Measurements from ENCODE around the gene CYP1A2. TPM values are rescaled to one million over a fixed set of nuclear protein-coding genes. Genes with fewer than 3 reads are reported as not detected.

Gene CYP1A2
- total and polyA plus RNA-seq, 2 of the 13 experiments (the other 11 are each of a cell fraction or from before 2014, with no cell fraction given) = 0.07 TPM; not detected in 1

DNA sequence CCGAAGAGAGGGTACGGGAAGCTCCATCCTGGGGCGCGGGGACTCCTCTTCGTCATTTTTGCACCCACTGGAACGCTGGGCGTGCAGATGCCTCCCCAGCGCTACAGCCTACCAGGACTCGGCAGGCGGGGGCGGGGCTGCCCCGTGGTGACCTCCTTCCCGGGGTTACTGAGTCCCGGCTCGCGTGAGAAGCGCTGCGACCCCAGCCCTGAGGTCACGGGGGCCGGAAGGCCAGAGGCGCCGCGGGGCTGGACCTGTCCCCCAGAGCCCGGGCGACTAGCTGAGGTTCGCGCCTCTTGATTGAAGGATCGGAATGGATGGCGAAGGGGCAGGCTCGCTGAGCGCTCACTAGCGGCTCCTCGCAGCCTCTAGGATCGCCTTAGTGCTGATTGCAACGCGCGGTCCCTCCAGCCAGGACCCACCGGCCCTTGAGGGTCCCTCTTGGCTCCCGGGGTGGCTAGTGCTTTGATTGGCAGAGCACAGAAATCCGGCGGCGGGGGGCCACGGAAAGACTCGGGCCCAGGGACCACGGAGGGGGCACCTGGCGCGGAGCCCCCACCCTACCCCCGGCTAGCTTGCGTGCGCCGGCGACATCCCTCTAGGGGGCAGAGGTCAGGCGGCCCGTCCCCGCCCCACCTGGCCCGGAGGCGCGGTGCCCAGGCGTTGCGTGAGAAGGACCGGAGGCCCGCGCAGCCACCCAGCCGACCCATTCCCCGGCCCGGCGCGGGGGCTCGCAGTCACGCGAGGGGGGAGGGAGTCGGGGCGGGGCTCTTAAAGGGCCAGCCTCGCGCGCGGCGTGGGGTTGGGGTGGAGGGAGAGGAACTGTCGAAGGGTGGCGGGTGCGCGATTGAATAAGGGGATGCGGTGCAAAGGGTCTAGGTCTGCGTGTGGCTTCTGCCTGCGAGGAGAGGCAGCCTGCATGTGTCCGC, 22.5 kb upstream of the CYP1A2 start (continued):
- TF ChIP-seq ELK4 (CRISPR knock-in tag; IDR thresholded peaks at IDR 0.05; ENCODE audit: borderline replicate concordance) (no peak), ZNF619 (CRISPR knock-in tag; IDR thresholded peaks at IDR 0.05) (no peak), ZBTB4 (CRISPR knock-in tag; IDR thresholded peaks at IDR 0.05; ENCODE audit: borderline replicate concordance) (no peak), ONECUT2 (CRISPR knock-in tag; IDR thresholded peaks at IDR 0.05) (no peak), NCOA1 (CRISPR knock-in tag; IDR thresholded peaks at IDR 0.05) (0 out of 2 replicates have a peak, but pooled peaks have one; percentile 70), MBD4 (IDR thresholded peaks at IDR 0.05; ENCODE audit: borderline replicate concordance, low read length) (no peak), HDAC2 (CRISPR knock-in tag; IDR thresholded peaks at IDR 0.05) (peak; percentile 35; the same call in 1 of the 2 replicates), HNRNPK (IDR thresholded peaks at IDR 0.05; ENCODE audit: low read depth, low read length, poor library complexity, severe bottlenecking) (peak; percentile 89), CHD4 (IDR thresholded peaks at IDR 0.05; ENCODE audit: borderline replicate concordance, low read length) (no peak), ZNF749 (CRISPR knock-in tag; IDR thresholded peaks at IDR 0.05; ENCODE audit: borderline replicate concordance) (no peak)
- TF ChIP-seq, protein P1, sequence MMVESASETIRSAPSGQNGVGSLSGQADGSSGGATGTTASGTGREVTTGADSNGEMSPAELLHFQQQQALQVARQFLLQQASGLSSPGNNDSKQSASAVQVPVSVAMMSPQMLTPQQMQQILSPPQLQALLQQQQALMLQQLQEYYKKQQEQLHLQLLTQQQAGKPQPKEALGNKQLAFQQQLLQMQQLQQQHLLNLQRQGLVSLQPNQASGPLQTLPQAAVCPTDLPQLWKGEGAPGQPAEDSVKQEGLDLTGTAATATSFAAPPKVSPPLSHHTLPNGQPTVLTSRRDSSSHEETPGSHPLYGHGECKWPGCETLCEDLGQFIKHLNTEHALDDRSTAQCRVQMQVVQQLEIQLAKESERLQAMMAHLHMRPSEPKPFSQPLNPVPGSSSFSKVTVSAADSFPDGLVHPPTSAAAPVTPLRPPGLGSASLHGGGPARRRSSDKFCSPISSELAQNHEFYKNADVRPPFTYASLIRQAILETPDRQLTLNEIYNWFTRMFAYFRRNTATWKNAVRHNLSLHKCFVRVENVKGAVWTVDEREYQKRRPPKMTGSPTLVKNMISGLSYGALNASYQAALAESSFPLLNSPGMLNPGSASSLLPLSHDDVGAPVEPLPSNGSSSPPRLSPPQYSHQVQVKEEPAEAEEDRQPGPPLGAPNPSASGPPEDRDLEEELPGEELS (CRISPR knock-in tag; IDR thresholded peaks at IDR 0.05) = peak; percentile 22; the same call in 1 of the 2 replicates
- TF ChIP-seq, protein P2, sequence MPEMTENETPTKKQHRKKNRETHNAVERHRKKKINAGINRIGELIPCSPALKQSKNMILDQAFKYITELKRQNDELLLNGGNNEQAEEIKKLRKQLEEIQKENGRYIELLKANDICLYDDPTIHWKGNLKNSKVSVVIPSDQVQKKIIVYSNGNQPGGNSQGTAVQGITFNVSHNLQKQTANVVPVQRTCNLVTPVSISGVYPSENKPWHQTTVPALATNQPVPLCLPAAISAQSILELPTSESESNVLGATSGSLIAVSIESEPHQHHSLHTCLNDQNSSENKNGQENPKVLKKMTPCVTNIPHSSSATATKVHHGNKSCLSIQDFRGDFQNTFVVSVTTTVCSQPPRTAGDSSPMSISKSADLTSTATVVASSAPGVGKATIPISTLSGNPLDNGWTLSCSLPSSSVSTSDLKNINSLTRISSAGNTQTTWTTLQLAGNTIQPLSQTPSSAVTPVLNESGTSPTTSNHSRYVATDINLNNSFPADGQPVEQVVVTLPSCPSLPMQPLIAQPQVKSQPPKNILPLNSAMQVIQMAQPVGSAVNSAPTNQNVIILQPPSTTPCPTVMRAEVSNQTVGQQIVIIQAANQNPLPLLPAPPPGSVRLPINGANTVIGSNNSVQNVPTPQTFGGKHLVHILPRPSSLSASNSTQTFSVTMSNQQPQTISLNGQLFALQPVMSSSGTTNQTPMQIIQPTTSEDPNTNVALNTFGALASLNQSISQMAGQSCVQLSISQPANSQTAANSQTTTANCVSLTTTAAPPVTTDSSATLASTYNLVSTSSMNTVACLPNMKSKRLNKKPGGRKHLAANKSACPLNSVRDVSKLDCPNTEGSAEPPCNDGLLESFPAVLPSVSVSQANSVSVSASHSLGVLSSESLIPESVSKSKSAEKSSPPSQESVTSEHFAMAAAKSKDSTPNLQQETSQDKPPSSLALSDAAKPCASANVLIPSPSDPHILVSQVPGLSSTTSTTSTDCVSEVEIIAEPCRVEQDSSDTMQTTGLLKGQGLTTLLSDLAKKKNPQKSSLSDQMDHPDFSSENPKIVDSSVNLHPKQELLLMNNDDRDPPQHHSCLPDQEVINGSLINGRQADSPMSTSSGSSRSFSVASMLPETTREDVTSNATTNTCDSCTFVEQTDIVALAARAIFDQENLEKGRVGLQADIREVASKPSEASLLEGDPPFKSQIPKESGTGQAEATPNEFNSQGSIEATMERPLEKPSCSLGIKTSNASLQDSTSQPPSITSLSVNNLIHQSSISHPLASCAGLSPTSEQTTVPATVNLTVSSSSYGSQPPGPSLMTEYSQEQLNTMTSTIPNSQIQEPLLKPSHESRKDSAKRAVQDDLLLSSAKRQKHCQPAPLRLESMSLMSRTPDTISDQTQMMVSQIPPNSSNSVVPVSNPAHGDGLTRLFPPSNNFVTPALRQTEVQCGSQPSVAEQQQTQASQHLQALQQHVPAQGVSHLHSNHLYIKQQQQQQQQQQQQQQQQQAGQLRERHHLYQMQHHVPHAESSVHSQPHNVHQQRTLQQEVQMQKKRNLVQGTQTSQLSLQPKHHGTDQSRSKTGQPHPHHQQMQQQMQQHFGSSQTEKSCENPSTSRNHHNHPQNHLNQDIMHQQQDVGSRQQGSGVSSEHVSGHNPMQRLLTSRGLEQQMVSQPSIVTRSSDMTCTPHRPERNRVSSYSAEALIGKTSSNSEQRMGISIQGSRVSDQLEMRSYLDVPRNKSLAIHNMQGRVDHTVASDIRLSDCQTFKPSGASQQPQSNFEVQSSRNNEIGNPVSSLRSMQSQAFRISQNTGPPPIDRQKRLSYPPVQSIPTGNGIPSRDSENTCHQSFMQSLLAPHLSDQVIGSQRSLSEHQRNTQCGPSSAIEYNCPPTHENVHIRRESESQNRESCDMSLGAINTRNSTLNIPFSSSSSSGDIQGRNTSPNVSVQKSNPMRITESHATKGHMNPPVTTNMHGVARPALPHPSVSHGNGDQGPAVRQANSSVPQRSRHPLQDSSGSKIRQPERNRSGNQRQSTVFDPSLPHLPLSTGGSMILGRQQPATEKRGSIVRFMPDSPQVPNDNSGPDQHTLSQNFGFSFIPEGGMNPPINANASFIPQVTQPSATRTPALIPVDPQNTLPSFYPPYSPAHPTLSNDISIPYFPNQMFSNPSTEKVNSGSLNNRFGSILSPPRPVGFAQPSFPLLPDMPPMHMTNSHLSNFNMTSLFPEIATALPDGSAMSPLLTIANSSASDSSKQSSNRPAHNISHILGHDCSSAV (CRISPR knock-in tag; IDR thresholded peaks at IDR 0.05; ENCODE audit: borderline replicate concordance) = no peak
